ENCODE results near the gene FGA. TPM values are rescaled to one million over a fixed set of nuclear protein-coding genes. Genes with fewer than 3 reads are reported as not detected.

Gene FGA
- total RNA-seq, 1 experiment from 2014 or later: 3.9 TPM

GRCh38 chr4:154593868-154594267 is 3.3 kb upstream of the FGA start:
- no peak overlapping the region for H3K27ac ChIP-seq (ENCODE audit: low read depth, low read length)
- H3K4me2 ChIP-seq (ENCODE audit: low read length): no peak overlapping the region
- H3K4me1 ChIP-seq (ENCODE audit: control insufficient read depth in 1 of 2, insufficient read depth in 2 of 2, low read length in 2 of 2): no peaks in the 10 kb centered on the region
- no peak for TF ChIP-seq EZH2phosphoT487 (IDR thresholded peaks at IDR 0.05; ENCODE audit: borderline replicate concordance)
- TF ChIP-seq TCF7L2 (IDR thresholded peaks at IDR 0.05; ENCODE audit: borderline replicate concordance, extremely low read depth, insufficient read depth, insufficient read length): no peak
- TF ChIP-seq, protein P1, sequence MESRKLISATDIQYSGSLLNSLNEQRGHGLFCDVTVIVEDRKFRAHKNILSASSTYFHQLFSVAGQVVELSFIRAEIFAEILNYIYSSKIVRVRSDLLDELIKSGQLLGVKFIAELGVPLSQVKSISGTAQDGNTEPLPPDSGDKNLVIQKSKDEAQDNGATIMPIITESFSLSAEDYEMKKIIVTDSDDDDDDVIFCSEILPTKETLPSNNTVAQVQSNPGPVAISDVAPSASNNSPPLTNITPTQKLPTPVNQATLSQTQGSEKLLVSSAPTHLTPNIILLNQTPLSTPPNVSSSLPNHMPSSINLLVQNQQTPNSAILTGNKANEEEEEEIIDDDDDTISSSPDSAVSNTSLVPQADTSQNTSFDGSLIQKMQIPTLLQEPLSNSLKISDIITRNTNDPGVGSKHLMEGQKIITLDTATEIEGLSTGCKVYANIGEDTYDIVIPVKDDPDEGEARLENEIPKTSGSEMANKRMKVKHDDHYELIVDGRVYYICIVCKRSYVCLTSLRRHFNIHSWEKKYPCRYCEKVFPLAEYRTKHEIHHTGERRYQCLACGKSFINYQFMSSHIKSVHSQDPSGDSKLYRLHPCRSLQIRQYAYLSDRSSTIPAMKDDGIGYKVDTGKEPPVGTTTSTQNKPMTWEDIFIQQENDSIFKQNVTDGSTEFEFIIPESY (IDR thresholded peaks at IDR 0.05; ENCODE audit: extremely low read depth, insufficient replicate concordance, low read length): no peak
- no peak for TF ChIP-seq POLR2A (IDR thresholded peaks at IDR 0.05; ENCODE audit: borderline replicate concordance, extremely low read depth, insufficient read depth, insufficient read length)
- no peak for TF ChIP-seq SRF (IDR thresholded peaks at IDR 0.05; ENCODE audit: low read depth)
- TF ChIP-seq JUND (IDR thresholded peaks at IDR 0.05): no peak
- no peak for TF ChIP-seq CBX3 (IDR thresholded peaks at IDR 0.05; ENCODE audit: low read depth)
- TF ChIP-seq CTCF (IDR thresholded peaks at IDR 0.05 in 2 of 3, conservative IDR thresholded peaks at IDR 0.05 in 1 of 3; ENCODE audit: borderline replicate concordance in 1 of 3, insufficient read depth in 1 of 3, low read depth in 2 of 3, low read length in 2 of 3): no peak
- no peak for TF ChIP-seq EGR1 (IDR thresholded peaks at IDR 0.05; ENCODE audit: low read depth)
- no peak for TF ChIP-seq RAD21 (IDR thresholded peaks at IDR 0.05; ENCODE audit: low read depth)
- TF ChIP-seq CEBPB (IDR thresholded peaks at IDR 0.05; ENCODE audit: low read depth): no peak
- TF ChIP-seq SIN3A (IDR thresholded peaks at IDR 0.05; ENCODE audit: low read depth): no peak
- TF ChIP-seq, protein P2, sequence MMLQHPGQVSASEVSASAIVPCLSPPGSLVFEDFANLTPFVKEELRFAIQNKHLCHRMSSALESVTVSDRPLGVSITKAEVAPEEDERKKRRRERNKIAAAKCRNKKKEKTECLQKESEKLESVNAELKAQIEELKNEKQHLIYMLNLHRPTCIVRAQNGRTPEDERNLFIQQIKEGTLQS (IDR thresholded peaks at IDR 0.05): no peak
- no peak for TF ChIP-seq SP1 (IDR thresholded peaks at IDR 0.05; ENCODE audit: low read depth)
- no peak for TF ChIP-seq ZFX (IDR thresholded peaks at IDR 0.05)
- no peaks in the 10 kb centered on the region for H3K9me3 ChIP-seq (ENCODE audit: control insufficient read depth in 1 of 2, insufficient read depth in 1 of 2, low read depth in 1 of 2, low read length in 2 of 2)
- no peaks in the 10 kb centered on the region for H4K20me1 ChIP-seq (ENCODE audit: insufficient read depth)
- intact Hi-C loops (cut with micrococcal nuclease): no loop called here
- no TSS peak for BruUV-seq (replicated peaks)
- ChIA-PET CTCF (interaction anchor here (1.0 to 2.4 kb wide), 2 partner anchors 13 to 34 kb away, joined by 3 to 6 read pairs; no protein-coding TSS in a partner anchor), RAD21 (ENCODE audit: low non-redundant PET in 1 of 2, low total read pairs in 2 of 2, uncharacterized antibody in 2 of 2, unreplicated experiment in 2 of 2) (no interaction called here), POLR2A (interaction anchor here (1.1 to 1.4 kb wide), 2 partner anchors 8 to 9 kb away, joined by 3 read pairs; no protein-coding TSS in a partner anchor)
- no peaks in the 10 kb centered on the region for H3K79me2 ChIP-seq (ENCODE audit: insufficient read depth, low read length)
- no peak overlapping the region for H3K9ac ChIP-seq (ENCODE audit: low read length)
- H3K9me2 ChIP-seq (ENCODE audit: insufficient read depth): no peaks in the 10 kb centered on the region
- DNase-seq (ENCODE audit: low read depth, low spot score) (no peak), ATAC-seq (no peak)
- H3K36me3 ChIP-seq (ENCODE audit: control insufficient read depth in 1 of 2, insufficient read depth in 2 of 2, low read length in 2 of 2): no peaks in the 10 kb centered on the region
- no peaks in the 10 kb centered on the region for H3K27me3 ChIP-seq (ENCODE audit: insufficient read depth, low read length)
- no peak overlapping the region for H2AFZ ChIP-seq (ENCODE audit: low read depth, low read length, poor library complexity, severe bottlenecking)
- H3K4me3 ChIP-seq (replicated peaks in 1 of 2; ENCODE audit: low read depth in 1 of 2, low read length in 2 of 2): no peak overlapping the region
